GM19043 (cell line): ENCODE measurements around the gene CCDC28B.
"Not testable (repeated sequence)": the region's sequence is repeated elsewhere in the genome, so short reads cannot be mapped to it uniquely, and the experiment has no call there.

Experiments
- ATAC-seq: cut with Tn5 transposase; IDR thresholded peaks from one replicate; pipeline ENCODE4 v1.9.1; 2021; ENCODE audit warnings: low read depth; ENCODE audit not compliant: unreplicated experiment

CCDC28B gene

DNA sequence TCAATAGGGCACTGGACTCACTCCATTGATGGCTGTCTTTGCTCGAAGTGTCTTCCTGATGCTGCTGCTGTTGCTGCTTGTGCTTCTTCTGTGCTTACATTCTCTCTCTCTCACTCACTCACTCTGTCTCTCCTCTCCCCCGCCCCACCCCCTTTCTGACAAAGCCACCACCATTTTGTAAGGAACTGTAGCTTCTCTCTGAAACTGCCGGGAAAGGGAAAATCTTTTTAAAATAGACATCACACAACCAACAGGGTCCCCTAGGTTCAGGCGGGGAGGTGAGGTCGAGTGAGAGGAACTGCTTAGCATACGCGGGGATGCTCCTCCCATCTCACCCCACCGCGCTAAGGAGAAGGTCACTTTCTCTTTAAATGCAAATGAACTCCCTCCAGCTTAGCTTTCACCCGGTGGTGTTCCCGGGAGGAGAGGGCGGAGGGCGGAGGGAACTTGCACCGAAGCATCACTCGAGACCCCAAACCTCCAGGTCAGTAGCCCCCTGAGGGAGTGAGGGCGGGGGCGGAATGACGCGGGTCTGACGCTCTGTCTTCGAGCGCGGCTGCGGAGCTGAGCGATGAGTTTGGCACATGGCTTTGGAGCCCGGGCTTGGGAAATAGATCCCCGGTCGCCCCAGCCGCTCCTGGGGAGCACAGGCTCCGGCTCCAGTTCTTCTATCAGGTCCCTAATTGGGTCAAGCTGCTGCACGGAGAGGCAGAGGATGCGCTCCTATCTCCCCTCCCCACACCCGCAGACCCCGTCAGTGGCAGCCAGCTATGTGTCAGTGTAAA is at the start of gene CCDC28B:
Gene CCDC28B, plus strand, starts transcription at position 370 of the 785 bp plus-strand sequence. CDS start 1,341 bp downstream, outside the sequence.
- no peak for ATAC-seq

DNA sequence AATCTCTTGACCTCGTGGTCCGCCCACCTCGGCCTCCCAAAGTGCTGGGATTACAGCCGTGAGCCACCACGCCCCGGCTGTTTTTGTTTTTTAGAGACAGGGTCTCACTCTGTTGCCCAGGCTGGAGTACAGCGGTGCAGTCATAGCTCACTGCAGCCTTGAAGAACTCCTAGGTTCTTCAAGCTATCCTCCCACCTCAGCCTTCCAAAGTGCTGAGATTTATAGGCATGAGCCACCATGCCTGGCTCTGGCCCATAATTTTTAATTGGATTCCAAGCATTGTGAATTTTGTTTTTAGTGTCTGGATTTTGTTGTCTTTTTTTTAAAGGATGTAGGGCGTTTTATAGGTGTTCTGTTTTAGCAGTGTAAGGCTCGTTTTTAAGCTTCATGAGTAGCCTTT is 49.5 kb upstream of the CCDC28B start:
- no peak for ATAC-seq

DNA sequence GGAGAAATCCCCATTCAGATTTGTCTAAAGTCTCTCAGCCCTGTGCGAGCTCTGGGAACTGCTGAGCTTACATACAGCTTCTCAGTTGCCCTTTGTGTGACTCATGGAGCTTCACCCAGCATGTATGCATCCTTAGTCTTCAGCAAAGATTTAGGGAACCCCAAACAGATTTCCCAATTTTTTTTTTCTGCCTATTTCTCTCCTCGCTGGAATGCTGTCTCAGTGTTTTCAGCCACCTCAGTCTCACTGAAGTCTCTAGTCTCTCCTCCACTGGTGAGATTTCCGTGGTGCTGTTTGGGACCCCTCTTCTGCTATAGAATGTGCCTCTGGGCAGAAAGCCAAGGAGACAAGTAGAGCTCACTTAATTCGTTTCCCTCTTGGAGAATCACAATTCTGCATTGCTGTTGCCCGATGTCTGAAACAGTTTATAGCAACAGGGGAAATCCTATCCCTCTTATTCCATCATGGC is 49.0 kb upstream of the CCDC28B start:
- ATAC-seq, result no peak

DNA sequence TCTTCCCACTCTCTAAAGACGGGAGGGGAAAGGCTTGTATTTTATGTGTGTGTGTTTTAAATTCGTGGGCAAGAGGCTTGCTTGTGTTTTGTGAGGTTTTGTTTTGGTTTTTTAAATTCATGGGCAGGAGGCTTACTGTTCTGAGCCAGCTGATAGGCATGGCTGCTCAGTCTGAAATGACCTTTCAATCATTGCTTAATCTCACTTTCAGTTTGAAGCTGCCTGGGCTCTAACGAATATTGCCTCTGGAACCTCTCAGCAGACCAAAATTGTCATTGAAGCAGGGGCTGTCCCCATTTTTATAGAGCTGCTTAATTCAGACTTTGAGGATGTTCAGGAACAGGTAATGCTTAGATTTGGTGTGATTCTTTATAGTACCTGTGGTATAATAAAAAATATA is 41.2 kb upstream of the CCDC28B start:
- no peak for ATAC-seq

DNA sequence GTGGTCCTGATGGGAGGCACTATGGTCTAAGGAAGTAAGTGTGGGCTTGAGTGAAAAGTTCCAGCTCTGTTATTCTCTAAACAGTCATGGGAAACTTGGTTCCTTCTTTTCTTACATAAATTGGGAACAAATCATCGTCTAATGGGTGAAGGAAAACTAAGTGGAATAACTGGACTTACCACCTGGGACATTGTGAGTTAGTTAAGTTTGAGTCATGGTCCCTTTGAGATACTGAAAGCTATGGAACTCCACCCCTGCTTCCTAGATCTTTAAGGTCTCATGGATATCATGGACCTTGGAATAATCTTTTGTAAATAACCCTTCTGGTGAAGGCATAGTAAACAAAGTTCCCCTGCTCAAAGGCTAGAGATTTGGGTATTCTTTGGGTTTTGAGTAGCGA is 37.0 kb upstream of the CCDC28B start:
- ATAC-seq, result no peak

DNA sequence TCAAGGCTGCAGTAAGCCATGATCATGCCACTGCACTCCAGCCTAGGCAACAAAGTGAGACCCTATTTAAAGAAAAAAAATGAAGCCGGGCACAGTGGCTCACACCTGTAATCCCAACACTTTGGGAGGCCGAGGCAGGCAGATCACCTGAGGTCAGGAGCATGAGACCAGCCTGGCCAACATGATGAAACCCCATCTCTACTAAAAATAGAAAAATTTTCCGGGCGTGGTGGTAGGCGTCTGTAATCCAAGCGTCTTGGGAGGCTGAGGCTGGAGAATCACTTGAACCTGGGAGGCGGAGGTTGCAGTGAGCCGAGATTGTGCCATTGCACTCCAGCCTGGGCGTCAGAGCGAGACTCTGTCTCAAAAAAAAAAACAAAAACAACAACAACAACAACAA is 34.8 kb upstream of the CCDC28B start:
- ATAC-seq, result not testable (repeated sequence)

DNA sequence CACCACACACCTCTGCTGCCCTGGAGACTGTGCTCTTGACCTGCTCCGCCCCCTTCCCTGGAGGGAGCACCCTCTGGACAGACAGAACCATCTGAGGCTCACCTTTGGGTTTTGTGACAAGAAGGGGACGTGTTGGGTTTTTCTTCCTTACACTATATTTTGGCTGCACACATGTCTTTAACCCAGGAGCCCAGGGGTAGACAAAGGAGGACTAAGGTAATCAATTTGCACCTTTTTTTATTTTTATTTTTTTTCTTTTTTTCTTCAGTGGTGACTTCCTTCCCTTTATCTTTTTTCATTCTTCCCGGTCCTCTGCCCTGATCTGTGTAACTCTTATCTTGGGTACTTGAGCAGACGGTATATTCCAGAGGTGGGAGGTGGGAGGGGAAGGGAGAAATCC is 29.4 kb upstream of the CCDC28B start:
- ATAC-seq, result no peak

DNA sequence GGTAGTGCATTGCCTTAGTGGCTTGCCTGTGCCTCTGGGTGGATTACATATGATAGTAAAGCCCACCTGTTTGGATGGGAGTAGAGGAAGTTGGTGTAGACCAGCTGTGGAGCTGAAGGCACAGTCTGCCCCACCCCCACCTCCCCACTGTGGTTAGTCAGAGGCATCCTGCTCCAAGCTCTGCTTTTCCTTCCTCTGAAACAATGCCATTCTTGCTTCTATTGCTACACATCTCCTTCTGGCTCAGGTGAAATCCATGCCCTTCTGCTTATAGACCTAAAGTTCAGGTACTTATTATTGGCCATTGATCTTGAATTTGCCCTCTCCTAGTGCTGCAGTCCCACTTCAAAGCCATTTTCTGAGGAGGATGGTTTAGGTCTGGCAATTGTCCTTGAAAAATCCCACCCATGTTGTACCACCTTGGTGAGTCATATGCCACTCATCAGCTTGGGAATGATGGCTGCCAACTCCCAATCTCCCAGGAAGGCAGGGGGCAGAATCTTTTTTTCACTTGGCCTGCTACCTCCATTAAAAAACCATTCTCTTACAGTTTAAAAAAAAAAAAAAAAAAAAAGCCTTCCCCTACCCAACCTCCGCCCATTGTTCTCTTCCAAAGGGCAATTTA is 27.7 kb upstream of the CCDC28B start:
- no peak for ATAC-seq

DNA sequence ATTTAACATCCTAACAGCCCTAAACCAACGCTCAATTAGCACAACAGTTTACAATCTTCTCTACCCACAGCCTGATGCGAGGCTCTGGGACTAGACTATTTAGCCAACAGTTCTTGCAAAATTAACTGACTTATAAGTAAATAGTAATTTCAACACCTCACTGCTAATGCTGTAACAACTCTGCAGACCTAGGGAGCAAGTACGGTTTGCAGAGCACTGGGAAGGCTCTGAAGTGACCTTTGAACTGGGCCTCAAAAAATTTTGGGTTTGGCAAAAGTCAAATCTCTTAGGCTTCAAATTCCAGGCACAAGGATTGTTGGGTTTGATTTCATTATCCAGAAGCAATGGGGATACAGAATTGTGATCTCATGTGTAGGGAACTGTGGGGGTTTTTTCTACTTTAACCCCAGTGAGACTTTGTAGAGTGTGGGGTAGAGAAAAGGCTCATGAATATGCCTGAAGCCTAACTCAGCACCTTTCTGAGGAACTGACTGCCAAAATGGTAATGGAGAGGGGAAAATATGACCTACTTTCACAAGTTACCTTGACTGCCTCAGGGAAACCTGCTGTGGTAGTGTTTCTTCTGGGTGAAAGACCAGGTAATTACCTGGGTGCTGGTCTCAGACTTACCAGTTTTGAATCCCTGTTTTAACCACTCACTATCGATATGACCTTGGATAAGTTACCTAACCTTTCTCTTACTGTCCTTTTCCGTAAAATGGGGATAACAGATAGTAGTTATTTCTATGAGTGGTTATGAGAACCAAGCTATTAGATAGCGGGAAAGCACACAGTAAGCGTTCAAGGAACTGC is 21.8 kb upstream of the CCDC28B start:
- ATAC-seq, result no peak

DNA sequence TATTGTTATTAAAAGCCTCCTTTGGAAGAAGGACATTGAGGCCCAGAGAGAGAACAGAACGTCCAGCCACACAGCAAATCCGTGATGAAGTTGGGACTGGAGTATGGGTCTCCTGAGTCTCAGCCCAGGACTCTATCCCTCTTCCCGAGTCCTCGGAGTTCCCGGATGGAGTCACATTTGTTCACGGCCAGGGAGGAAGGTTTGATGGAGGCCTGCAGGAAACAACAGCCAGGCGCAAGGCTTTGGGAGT is 21.3 kb upstream of the CCDC28B start:
- ATAC-seq, result no peak

DNA sequence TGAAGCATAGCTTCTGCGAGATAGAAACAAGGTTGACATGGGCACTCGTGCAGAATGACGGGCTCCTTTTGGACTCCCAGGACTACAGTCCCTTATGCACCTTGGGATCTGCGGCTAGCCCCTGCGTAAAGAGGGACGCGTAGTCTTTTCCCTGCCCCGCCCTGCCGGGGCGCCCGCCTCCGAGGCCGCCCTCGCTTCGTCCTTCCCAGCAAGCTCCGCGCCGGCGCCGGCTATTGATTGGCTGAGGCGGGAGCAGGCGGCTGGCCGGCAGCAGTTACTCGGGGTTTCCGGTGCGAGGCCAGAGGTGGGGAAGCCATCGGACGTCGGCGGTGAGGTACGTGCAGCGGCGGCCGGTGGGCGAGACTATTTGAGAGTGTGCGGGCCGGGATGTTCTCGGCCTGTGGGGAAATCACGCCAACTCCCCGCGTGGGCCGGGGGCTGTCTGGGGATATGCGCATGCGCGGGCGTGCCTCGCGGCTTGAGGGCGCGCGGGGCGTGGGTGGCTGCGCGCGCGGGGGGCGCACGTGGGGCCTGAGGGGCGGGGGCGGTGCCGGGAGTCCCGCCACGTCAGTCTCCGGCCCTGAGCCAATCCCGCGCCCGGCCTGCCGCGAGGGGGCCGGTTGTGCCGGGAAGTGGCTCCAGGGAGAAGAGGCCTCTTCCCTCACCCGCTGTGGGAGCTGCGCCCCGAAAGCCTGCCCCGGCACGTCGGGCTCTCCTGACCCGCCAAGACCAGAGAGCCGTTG is 20.8 kb upstream of the CCDC28B start, which contains the start of gene TXLNA:
Gene TXLNA, plus strand, starts transcription at position 233 of the 743 bp plus-strand sequence. CDS start 671 bp downstream, outside the sequence.
- ATAC-seq, result peak; percentile 90

DNA sequence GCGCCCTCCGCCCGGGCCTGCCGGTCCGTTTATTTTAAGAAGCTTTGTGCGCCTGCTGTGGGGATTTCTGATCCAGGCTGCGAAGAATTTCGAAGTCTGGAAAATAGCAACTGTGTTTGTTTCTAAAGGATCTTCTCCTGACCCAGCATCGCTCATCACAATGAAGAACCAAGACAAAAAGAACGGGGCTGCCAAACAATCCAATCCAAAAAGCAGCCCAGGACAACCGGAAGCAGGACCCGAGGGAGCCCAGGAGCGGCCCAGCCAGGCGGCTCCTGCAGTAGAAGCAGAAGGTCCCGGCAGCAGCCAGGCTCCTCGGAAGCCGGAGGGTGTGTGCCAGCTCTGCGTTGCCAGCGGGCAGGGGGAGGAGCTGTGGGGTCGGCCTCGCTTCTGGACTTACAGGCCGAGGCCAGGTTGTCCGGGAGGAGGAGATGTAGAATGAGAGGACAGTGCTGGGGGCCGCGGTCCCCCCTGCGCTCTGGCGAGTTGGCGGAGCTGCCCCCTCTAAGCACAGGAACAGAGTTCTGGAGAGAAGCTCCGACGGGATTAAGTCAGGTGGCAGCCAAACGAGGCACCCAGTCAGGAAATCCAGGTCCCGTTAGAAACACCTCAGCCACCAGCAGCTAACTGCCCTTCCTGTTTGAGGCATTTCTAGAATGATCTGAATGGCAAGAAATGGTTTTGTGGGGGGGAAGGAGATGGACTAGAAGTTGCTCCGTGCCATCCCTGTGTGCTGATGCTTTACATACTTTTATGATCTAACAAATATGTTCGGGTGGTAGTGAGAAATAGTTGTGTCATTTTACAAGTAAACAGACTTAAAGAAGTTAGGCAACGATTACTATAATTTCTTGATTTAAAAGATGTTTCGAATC is 20.0 kb upstream of the CCDC28B start:
- ATAC-seq, result no peak

DNA sequence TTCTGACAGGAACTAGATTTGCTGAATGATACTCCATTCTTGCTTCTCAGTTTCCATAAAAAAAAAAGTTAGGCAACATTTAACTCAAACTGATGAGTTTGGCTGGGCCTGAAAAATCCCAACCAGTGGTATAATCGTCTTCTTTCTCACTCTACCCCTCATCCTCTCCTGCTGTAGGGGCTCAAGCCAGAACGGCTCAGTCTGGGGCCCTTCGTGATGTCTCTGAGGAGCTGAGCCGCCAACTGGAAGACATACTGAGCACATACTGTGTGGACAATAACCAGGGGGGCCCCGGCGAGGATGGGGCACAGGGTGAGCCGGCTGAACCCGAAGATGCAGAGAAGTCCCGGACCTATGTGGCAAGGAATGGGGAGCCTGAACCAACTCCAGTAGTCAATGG is 19.3 kb upstream of the CCDC28B start:
- no peak for ATAC-seq

DNA sequence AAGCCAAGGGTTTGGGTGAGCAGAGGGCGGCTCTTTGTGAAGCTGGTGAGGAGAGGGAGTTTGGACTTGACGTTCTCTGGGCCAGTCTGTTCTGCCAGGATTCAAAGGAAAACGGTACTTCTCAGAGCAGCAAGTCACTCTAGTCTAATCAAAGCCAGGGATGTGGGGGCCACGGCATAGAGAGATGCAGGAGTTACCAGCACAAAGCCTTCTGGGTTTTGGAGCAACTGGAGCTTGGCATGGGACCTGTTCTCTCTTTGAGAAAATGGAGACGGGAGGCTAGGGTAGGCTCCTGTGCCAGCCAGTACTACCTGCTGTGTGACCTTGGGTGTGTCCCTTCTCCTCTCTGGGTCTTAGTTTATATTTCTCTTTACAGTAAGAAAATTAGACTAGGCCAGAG is 18.8 kb upstream of the CCDC28B start:
- ATAC-seq, result no peak

DNA sequence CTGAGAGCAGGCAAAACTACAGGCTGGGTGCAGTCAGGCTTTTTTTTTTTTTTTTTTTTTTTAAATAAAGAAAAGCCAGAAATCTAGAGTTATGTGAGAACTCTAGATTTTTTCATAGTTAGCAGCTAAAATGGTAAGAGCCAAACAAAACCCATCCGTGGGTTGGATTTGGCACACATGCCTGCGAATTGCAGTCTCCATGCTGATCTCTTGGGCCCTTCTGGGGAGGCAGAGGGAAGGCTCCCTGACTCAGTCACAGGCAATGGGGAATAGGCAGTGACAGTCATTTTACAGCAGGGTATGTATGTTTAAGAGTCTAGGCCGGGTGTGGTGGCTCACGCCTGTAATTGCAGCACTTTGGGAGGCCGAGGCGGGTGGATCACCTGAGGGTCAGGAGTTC is 18.3 kb upstream of the CCDC28B start:
- no peak for ATAC-seq

DNA sequence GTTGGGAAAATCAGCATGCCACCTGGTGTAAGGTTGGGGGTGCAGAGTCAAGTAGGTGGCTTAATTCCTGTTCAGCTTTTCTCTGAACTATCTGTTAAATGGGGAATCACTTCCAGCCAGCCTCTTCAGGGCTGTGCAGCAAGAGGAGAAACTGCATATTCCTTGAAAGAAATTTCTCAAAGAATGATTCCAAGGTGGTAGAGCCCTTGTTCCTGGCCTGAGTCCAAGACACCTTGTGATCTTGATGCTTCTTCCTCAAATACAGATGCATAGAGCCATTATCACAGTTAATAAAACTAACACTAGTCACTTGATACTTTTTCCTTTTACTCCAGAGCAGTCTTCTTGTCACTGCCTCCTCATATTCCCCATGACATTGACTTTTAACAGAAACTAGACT is 15.7 kb upstream of the CCDC28B start:
- no peak for ATAC-seq

DNA sequence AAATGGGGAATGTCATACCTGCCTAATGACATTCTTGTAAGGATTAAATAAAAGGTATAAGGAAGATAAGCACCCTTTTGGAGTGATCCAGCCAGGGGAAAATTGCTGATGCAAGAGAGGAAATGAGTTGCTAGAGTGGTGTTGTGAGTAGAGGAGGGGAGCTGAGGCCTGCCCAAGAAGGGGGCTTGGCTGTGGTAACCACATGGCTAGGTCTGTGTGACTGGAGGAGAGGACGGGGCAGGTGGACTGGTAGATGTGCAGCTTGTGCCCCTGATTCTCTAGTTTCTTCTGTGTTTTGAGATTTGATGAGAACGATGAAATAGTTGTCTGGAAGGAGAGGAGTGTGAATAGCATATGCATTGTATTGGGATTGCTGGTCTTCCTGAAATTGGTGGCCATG is 14.3 kb upstream of the CCDC28B start:
- no peak for ATAC-seq

DNA sequence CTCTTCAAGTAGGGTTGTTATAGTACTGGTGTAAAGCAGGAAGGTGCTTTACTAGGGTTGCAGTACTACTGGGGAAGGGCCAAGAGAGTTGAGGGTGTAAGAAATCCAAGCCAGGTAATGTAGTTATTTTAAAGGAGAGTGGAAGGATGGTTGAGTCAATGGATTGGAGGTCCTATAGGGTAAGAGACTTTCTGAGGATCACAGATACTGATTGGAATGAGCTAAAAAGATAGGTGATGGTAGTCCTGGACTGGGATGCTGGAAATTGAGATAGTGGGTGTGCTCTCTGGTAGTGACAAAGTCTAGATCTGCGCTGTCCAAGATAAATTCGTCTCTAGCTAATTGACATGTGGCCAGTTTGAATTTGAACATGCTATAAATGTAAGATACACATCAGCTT is 13.9 kb upstream of the CCDC28B start:
- ATAC-seq, result no peak

DNA sequence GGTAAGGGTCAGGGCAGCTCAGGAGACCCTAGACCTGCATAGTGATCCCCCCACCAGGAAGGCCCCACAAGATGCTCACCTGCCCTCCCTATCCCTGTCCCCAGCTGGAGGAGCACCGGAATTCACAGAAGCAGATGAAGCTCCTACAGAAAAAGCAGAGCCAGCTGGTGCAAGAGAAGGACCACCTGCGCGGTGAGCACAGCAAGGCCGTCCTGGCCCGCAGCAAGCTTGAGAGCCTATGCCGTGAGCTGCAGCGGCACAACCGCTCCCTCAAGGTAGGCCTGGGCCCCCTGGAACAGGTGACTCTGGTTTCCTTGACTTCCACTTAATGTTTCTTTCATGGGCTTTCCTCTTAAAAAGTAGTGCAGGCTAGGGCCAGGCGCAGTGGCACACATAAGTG is 12.5 kb upstream of the CCDC28B start:
- ATAC-seq, result no peak
